MM.1S (cell line): ENCODE data around the gene KRTAP13-2.

Source experiments
- CTCF ChIP-seq: fragments of 300-600 bp; sonication (generic); IDR thresholded peaks from 2 replicates; pipeline ENCODE4 v1.5.1; 2016; ENCODE audit warnings: antibody characterized with exemption, low read length, mixed read lengths
- EZH2 ChIP-seq: fragments of 300-600 bp; sonication (generic); optimal IDR thresholded peaks from 2 replicates; pipeline ENCODE3; 2017; ENCODE audit warnings: low read depth, mild to moderate bottlenecking, antibody characterized with exemption, low read length, mixed read lengths
- EZH2phosphoT487 ChIP-seq: fragments of 300-600 bp; sonication (generic); IDR thresholded peaks from 2 replicates; pipeline ENCODE4 v1.6.1; 2018; ENCODE audit warnings: antibody characterized with exemption, low read length

GRCh38 chr21:30349572-30349971 is 22.5 kb downstream of the KRTAP13-2 start:
- TF ChIP-seq CTCF (no peak), EZH2phosphoT487 (no peak), EZH2 (no peak)
